HFF-Myc (cell line): ENCODE measurements around the gene DPF1.

Experiments
- DNase-seq: peaks from one replicate; pipeline ENCODE4 v3.0.0-alpha.2; 2011; ENCODE audit warnings: low read depth; ENCODE audit errors: extremely low read depth
- H3K4me3 ChIP-seq: replicated peaks from 2 replicates; pipeline ENCODE4 v1.5.1; 2011; ENCODE audit warnings: low read depth, mild to moderate bottlenecking, control low read depth, low read length
- TF ChIP-seq, protein P1 (sequence below): IDR thresholded peaks from 2 replicates; pipeline ENCODE4 v1.5.1; 2012; ENCODE audit warnings: mild to moderate bottlenecking, low read depth, low read length, control low read depth; ENCODE audit errors: missing control alignments

Gene DPF1

DNA sequence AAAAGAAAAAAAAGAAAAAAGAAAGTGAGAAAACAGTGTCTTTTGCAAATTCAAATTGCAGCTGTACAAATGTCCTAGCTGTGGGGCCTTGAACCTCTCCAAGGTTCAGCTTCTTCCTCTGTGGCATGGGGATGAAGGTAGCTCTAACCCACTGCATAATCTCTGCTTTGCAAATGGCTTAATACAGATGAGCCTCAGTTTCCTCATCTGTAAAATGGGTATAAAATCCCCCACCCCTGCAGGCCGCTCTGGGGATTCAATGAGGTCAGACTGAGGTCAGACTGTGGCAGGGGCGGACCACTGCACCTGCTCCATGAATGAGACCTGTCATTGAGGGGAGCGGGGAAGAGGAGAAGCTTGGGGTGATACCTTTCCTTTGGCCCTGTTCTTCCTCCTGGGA lies 5.8 kb downstream of the DPF1 start:
- TF ChIP-seq, protein P1, sequence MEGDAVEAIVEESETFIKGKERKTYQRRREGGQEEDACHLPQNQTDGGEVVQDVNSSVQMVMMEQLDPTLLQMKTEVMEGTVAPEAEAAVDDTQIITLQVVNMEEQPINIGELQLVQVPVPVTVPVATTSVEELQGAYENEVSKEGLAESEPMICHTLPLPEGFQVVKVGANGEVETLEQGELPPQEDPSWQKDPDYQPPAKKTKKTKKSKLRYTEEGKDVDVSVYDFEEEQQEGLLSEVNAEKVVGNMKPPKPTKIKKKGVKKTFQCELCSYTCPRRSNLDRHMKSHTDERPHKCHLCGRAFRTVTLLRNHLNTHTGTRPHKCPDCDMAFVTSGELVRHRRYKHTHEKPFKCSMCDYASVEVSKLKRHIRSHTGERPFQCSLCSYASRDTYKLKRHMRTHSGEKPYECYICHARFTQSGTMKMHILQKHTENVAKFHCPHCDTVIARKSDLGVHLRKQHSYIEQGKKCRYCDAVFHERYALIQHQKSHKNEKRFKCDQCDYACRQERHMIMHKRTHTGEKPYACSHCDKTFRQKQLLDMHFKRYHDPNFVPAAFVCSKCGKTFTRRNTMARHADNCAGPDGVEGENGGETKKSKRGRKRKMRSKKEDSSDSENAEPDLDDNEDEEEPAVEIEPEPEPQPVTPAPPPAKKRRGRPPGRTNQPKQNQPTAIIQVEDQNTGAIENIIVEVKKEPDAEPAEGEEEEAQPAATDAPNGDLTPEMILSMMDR, result no peak
- DNase-seq, result no peak
- no peak overlapping the region for H3K4me3 ChIP-seq

GRCh38 chr19:38216785-38217641 lies 7.0 kb downstream of the DPF1 start:
- H3K4me3 ChIP-seq, result no peak overlapping the region
- TF ChIP-seq, protein P1, result no peak
- DNase-seq, result no peak

GRCh38 chr19:38213911-38214625 lies 10.0 kb downstream of the DPF1 start:
- TF ChIP-seq, protein P1, result no peak
- H3K4me3 ChIP-seq, result no peak overlapping the region
- peak; percentile 21 for DNase-seq

DNA sequence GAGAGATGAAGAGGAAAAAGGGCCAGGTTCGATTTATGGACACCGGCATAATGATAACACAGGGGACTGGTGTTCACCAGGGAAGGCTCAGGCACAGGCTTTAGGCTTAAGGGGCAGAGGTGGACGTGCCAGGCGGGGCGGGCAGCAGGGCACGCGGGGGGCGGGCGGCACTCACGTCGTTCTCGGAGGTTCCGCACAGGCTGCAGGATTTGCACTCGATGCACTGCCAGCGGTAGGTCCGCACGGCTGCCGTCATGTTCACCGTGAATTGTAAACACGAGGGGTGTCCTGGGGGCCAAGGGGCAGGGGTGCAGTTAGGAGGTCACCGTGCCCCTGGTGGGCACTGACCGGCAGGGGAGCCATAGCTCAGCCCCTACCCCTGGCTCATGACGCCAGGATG lies 10.6 kb downstream of the DPF1 start:
- DNase-seq, result no peak
- TF ChIP-seq, protein P1, result no peak
- H3K4me3 ChIP-seq, result no peak overlapping the region

DNA sequence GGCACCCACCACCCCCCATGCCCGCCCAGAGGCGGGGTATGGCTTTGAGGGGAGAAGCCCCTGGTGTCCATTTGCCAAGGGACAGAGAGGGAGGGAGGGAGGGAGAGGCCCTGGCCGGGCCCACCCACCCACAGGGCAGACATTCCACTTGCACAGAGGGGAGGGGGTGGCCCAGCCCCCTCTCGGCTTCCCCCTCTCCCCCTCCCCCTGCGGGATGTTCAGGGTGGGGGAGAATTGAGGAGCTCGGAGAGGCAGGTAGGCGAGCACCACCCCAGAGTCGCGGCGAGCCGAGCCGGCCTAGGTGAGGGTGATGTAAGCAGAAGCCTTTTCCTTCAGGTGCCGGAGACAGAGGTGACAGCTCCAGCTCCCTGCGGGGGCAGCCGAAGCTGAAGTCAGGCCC lies 12.3 kb downstream of the DPF1 start:
- H3K4me3 ChIP-seq, result no peak overlapping the region
- TF ChIP-seq, protein P1, result no peak
- no peak for DNase-seq

GRCh38 chr19:38211151-38211591 lies 12.9 kb downstream of the DPF1 start:
- TF ChIP-seq, protein P1, result no peak
- no peak overlapping the region for H3K4me3 ChIP-seq
- no peak for DNase-seq
